Panc1 (cell line): ENCODE data around the gene AKAP6. TPM values are rescaled to one million over a fixed set of nuclear protein-coding genes. Genes with fewer than 3 reads are reported as not detected.

ENCODE experiments used
- ATAC-seq: fragments of 200-7000 bp; cut with Tn5 transposase; 2 replicates; pipeline ENCODE4 v1.9.1; 2020; ENCODE audit warnings: mild to moderate bottlenecking, moderate library complexity
- BruUV-seq: library from RNA; stranded (reverse); fragments of 400-500 nt; replicated peaks from 2 replicates; lab custom pipeline; 2021; lab: Mats Ljungman, UMichigan
- CTCF ChIA-PET: fragments of 300-600 bp; sonication (Branson Sonifier 250); formaldehyde crosslinking; loops from one replicate; lab custom pipeline; 2022; ENCODE audit warnings: antibody characterized with exemption; lab: Charles Lee
- POLR2A ChIA-PET: fragments of 300-600 bp; sonication (Branson Sonifier 250); formaldehyde crosslinking; loops from one replicate; lab custom pipeline; 2022; ENCODE audit warnings: antibody characterized with exemption; lab: Charles Lee
- DNase-seq: peaks from one replicate; pipeline ENCODE4 v3.0.0-alpha.2; 2010; ENCODE audit warnings: low read depth, low spot score
- H3K27ac ChIP-seq: 2 replicates; pipeline ENCODE4 v1.5.1; 2011; ENCODE audit warnings: mild to moderate bottlenecking, low read length, inconsistent platforms
- H3K27me3 ChIP-seq: fragments of 200-500 bp; sonication (Bioruptor generic); 2 replicates; pipeline ENCODE4 v1.6.0; 2014; ENCODE audit warnings: low read length, inconsistent platforms; ENCODE audit not compliant: control insufficient read depth, insufficient read depth
- H3K36me3 ChIP-seq: fragments of 200-500 bp; sonication (Bioruptor generic); 2 replicates; pipeline ENCODE4 v1.5.1; 2014; ENCODE audit warnings: inconsistent platforms, mild to moderate bottlenecking, low read length, moderate library complexity; ENCODE audit not compliant: control insufficient read depth, insufficient read depth
- H3K4me1 ChIP-seq: 2 replicates; pipeline ENCODE4 v1.5.1; 2011; ENCODE audit warnings: inconsistent platforms, mild to moderate bottlenecking, low read length, moderate library complexity; ENCODE audit not compliant: control insufficient read depth, insufficient read depth
- H3K4me3 ChIP-seq, 2 experiments: 2 replicates each; pipeline ENCODE4 v1.5.1; 2011 to 2012; ENCODE audit warnings: low read depth in 2 of 2, low read length in 2 of 2, mild to moderate bottlenecking in 2 of 2, inconsistent platforms in 1 of 2, moderate library complexity in 1 of 2
- H3K9me3 ChIP-seq: fragments of 200-500 bp; sonication (Bioruptor generic); 2 replicates; pipeline ENCODE4 v1.5.1; 2014; ENCODE audit warnings: low read depth, mild to moderate bottlenecking, inconsistent platforms, low read length, moderate library complexity; ENCODE audit not compliant: control insufficient read depth, insufficient read depth
- CTCF ChIP-seq: fragments of 450-650 bp; IDR thresholded peaks from 2 replicates; pipeline ENCODE4 v1.5.1; 2017; ENCODE audit warnings: mild to moderate bottlenecking
- POLR2AphosphoS5 ChIP-seq: IDR thresholded peaks from 2 replicates; pipeline ENCODE4 v1.6.1; 2012; ENCODE audit warnings: mild to moderate bottlenecking, low read depth, low read length, moderate library complexity
- REST ChIP-seq, 2 experiments: IDR thresholded peaks; 2 replicates each; pipeline ENCODE4 v1.6.1; 2011 to 2012; ENCODE audit warnings: low read depth in 2 of 2, control low read depth in 1 of 2, low read length in 1 of 2, mild to moderate bottlenecking in 1 of 2, moderate library complexity in 1 of 2; ENCODE audit not compliant: insufficient read depth in 1 of 2
- SIN3A ChIP-seq: IDR thresholded peaks from 2 replicates; pipeline ENCODE4 v1.6.1; 2012; ENCODE audit warnings: low read depth, mild to moderate bottlenecking, low read length, moderate library complexity, borderline replicate concordance; ENCODE audit not compliant: insufficient read depth
- TCF7L2 ChIP-seq: IDR thresholded peaks from 2 replicates; pipeline ENCODE4 v1.6.1; 2011; ENCODE audit warnings: mild to moderate bottlenecking, low read depth, low read length, inconsistent platforms
- in situ Hi-C: cut with HindIII; loops from 2 replicates; pipeline ENCODE4 v1.10.0; 2016; ENCODE audit warnings: low sequenced_read_pairs, low pct_unique_long_range_greater_than_20kb
- intact Hi-C: fragments of 100-400 bp; cut with micrococcal nuclease; formaldehyde crosslinking; loops from one replicate; pipeline ENCODE4 v1.10.0; 2022; ENCODE audit not compliant: unreplicated experiment
- total RNA-seq: library from RNA; stranded (reverse); gene quantifications from one replicate; pipeline ENCODE4 v1.2.1, GENCODE V29; 2021; ENCODE audit not compliant: unreplicated experiment

The AKAP6 gene
- total RNA-seq, 1 experiment from 2014 or later, result 0.82 TPM

- no peaks in the 10 kb centered on the region for H3K9me3 ChIP-seq
- CTCF ChIA-PET, result no interaction called here
- TF ChIP-seq SIN3A, result no peak
- TF ChIP-seq TCF7L2, result no peak
- no peak for TF ChIP-seq CTCF
- no peak for TF ChIP-seq REST (IDR thresholded peaks at IDR 0.05; ENCODE audit: insufficient read depth in 1 of 2, low read depth in 2 of 2, low read length in 1 of 2)
- TF ChIP-seq POLR2AphosphoS5, result no peak
- ATAC-seq, result no peak
- POLR2A ChIA-PET, result no interaction called here
- H3K27ac ChIP-seq, result no peak overlapping the region
- no peak for DNase-seq
- no peaks in the 10 kb centered on the region for H3K27me3 ChIP-seq
- no peaks in the 10 kb centered on the region for H3K36me3 ChIP-seq
- H3K4me1 ChIP-seq, result no peaks in the 10 kb centered on the region
- in situ Hi-C loops, result no loop called here
- H3K4me3 ChIP-seq, result no peak overlapping the region
- no TSS peak for BruUV-seq
- intact Hi-C loops, result no loop called here
Measured at GRCh38 chr14:32818581-32818980, 489.5 kb downstream of the AKAP6 start.

GRCh38 chr14:32820181-32820580, 491.1 kb downstream of the AKAP6 start:
- TF ChIP-seq TCF7L2 (no peak), SIN3A (no peak), CTCF (no peak), POLR2AphosphoS5 (no peak), REST (IDR thresholded peaks at IDR 0.05; ENCODE audit: insufficient read depth in 1 of 2, low read depth in 2 of 2, low read length in 1 of 2) (no peak)
- Histone ChIP-seq H3K9me3 (no peaks in the 10 kb centered on the region), H3K27ac (no peak overlapping the region), H3K36me3 (no peaks in the 10 kb centered on the region), H3K4me1 (no peaks in the 10 kb centered on the region), H3K4me3 (no peak overlapping the region), H3K27me3 (no peaks in the 10 kb centered on the region)
- intact Hi-C loops, result no loop called here
- ATAC-seq (no peak), DNase-seq (no peak)
- in situ Hi-C loops, result no loop called here
- ChIA-PET POLR2A (no interaction called here), CTCF (no interaction called here)
- BruUV-seq, result no TSS peak
